HG02763 (cell line): ENCODE results near the gene DCST2.
"Not testable (repeated sequence)": the region's sequence is repeated elsewhere in the genome, so short reads cannot be mapped to it uniquely, and the experiment has no call there.

Experiments
- ATAC-seq: cut with Tn5 transposase; IDR thresholded peaks from one replicate; pipeline ENCODE4 v1.9.1; 2021; ENCODE audit warnings: mild to moderate bottlenecking, moderate library complexity; ENCODE audit not compliant: unreplicated experiment

The DCST2 gene

GRCh38 chr1:155000726-155001424, 32.7 kb downstream of the DCST2 start:
- peak; percentile 39 for ATAC-seq

GRCh38 chr1:155000411-155000725, 33.2 kb downstream of the DCST2 start:
- ATAC-seq, result no peak

GRCh38 chr1:154999571-155000410, 33.8 kb downstream of the DCST2 start:
- no peak for ATAC-seq

GRCh38 chr1:154998818-154999570, 34.6 kb downstream of the DCST2 start:
- no peak for ATAC-seq

- no peak for ATAC-seq
Observed at GRCh38 chr1:154998201-154998780, 35.3 kb downstream of the DCST2 start.

GRCh38 chr1:154996966-154997701, 36.4 kb downstream of the DCST2 start:
- ATAC-seq, result no peak

- not testable (repeated sequence) for ATAC-seq
Observed at GRCh38 chr1:154995301-154995983, 38.1 kb downstream of the DCST2 start.

- ATAC-seq, result no peak
Observed at GRCh38 chr1:154994591-154994990, 39.0 kb downstream of the DCST2 start.

GRCh38 chr1:154994269-154994587, 39.4 kb downstream of the DCST2 start:
- ATAC-seq, result no peak

GRCh38 chr1:154993572-154994268, 39.9 kb downstream of the DCST2 start, which contains the start of gene LENEP:
LENEP (plus strand) TSS chr1:154993586; CDS start chr1:154993608, 22 bp downstream.
- ATAC-seq, result no peak

- ATAC-seq, result no peak
Observed at GRCh38 chr1:154992721-154993571, 40.6 kb downstream of the DCST2 start.

- no peak for ATAC-seq
Observed at GRCh38 chr1:154990276-154990675, 43.3 kb downstream of the DCST2 start.

- ATAC-seq, result no peak
Observed at GRCh38 chr1:154989195-154989860, 44.3 kb downstream of the DCST2 start.

- no peak for ATAC-seq
Observed at GRCh38 chr1:154988058-154988954, 45.3 kb downstream of the DCST2 start.

- no peak for ATAC-seq
Observed at GRCh38 chr1:154987326-154987725, 46.3 kb downstream of the DCST2 start.

- not testable (repeated sequence) for ATAC-seq
Observed at GRCh38 chr1:154986736-154987135, 46.8 kb downstream of the DCST2 start.
